ENCODE results near the gene GUCY1A1. TPM values are rescaled to one million over a fixed set of nuclear protein-coding genes. Genes with fewer than 3 reads are reported as not detected.
A peak's percentile ranks its signal among the peaks of the same experiment; 100 is the strongest.

GUCY1A1 gene
- total RNA-seq, 3 donors from 2014 or later: 7.4 to 213 (median 18.8) TPM

- DNase-seq (no peak), ATAC-seq (no peak)
- Histone ChIP-seq H3K9me3 (no peaks in the 10 kb centered on the region), H3K4me1 (ENCODE audit: low read depth) (no peaks in the 10 kb centered on the region), H3K4me3 (no peak overlapping the region), H3K36me3 (ENCODE audit: low read depth) (no peaks in the 10 kb centered on the region)
- intact Hi-C loops (cut with DNase I, micrococcal nuclease): no loop called here
- TF ChIP-seq, protein P1, sequence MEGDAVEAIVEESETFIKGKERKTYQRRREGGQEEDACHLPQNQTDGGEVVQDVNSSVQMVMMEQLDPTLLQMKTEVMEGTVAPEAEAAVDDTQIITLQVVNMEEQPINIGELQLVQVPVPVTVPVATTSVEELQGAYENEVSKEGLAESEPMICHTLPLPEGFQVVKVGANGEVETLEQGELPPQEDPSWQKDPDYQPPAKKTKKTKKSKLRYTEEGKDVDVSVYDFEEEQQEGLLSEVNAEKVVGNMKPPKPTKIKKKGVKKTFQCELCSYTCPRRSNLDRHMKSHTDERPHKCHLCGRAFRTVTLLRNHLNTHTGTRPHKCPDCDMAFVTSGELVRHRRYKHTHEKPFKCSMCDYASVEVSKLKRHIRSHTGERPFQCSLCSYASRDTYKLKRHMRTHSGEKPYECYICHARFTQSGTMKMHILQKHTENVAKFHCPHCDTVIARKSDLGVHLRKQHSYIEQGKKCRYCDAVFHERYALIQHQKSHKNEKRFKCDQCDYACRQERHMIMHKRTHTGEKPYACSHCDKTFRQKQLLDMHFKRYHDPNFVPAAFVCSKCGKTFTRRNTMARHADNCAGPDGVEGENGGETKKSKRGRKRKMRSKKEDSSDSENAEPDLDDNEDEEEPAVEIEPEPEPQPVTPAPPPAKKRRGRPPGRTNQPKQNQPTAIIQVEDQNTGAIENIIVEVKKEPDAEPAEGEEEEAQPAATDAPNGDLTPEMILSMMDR (IDR thresholded peaks at IDR 0.05): no peak
Observed at GRCh38 chr4:155673453-155673979, 6.9 kb downstream of the GUCY1A1 start.

DNA sequence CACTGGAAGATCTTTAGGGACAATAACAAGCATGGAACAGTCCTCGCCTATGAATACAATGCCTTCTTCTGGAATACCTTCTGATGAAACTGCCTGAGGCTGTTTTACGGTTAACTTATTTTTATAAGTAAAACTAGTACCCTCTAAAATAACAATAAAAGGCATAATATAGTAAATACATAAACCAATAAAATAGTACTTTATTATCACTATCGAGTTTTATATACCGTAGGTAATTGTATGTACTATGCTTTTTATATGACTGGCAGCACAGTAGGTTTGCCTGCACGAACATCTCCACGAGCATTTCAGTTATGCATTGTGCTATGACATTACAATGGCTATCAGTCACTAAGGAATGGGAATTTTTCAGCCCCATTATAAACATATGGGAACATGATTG, 8.0 kb downstream of the GUCY1A1 start:
- TF ChIP-seq, protein P1 (IDR thresholded peaks at IDR 0.05): no peak
- peaks cover 3% of the 10 kb centered on the region for H3K4me1 ChIP-seq (ENCODE audit: low read depth)
- DNase-seq (no peak), ATAC-seq (no peak)
- no peak overlapping the region for H3K4me3 ChIP-seq
- H3K9me3 ChIP-seq: no peaks in the 10 kb centered on the region
- intact Hi-C loops (cut with DNase I, micrococcal nuclease): no loop called here
- no peaks in the 10 kb centered on the region for H3K36me3 ChIP-seq (ENCODE audit: low read depth)

GRCh38 chr4:155675709-155676429, 9.2 kb downstream of the GUCY1A1 start:
- Histone ChIP-seq H3K4me1 (ENCODE audit: low read depth) (peaks cover 3% of the 10 kb centered on the region), H3K9me3 (no peaks in the 10 kb centered on the region), H3K36me3 (ENCODE audit: low read depth) (no peaks in the 10 kb centered on the region), H3K4me3 (no peak overlapping the region)
- intact Hi-C loops (cut with DNase I, micrococcal nuclease): no loop called here
- TF ChIP-seq, protein P1 (IDR thresholded peaks at IDR 0.05): no peak
- no peak for DNase-seq
- peak; percentile 25 for ATAC-seq

DNA sequence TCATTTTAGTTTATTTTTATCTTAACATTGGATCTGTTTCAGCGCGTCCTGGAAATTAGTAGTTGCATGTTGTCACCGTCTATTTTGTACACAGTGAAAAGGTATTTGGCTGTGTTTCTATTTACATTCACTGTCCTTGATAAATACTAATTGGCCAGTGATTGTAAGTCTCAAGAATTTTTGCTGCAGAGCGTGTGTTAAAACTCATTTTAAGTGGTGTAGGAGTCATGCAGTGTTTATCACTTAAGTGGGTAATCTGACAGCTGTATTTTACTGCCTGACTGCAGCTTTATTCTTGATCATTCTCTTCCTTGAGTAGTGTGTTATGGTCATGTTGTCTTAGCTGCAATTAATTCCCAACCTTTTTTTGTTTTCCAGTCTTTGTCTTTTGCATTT, 9.8 kb downstream of the GUCY1A1 start:
- TF ChIP-seq, protein P1 (IDR thresholded peaks at IDR 0.05): no peak
- intact Hi-C loops (cut with DNase I, micrococcal nuclease): no loop called here
- H3K4me3 ChIP-seq: no peak overlapping the region
- DNase-seq (no peak), ATAC-seq (no peak)
- no peaks in the 10 kb centered on the region for H3K36me3 ChIP-seq (ENCODE audit: low read depth)
- peaks cover 3% of the 10 kb centered on the region for H3K4me1 ChIP-seq (ENCODE audit: low read depth)
- no peaks in the 10 kb centered on the region for H3K9me3 ChIP-seq

GRCh38 chr4:155678011-155678410, 11.4 kb downstream of the GUCY1A1 start:
- TF ChIP-seq, protein P1 (IDR thresholded peaks at IDR 0.05): no peak
- intact Hi-C loops (cut with DNase I, micrococcal nuclease): no loop called here
- no peak for ATAC-seq
- no peak for DNase-seq
- Histone ChIP-seq H3K36me3 (ENCODE audit: low read depth) (no peaks in the 10 kb centered on the region), H3K9me3 (no peaks in the 10 kb centered on the region), H3K4me1 (ENCODE audit: low read depth) (peaks cover 3% of the 10 kb centered on the region), H3K4me3 (no peak overlapping the region)

Data from mucosa of descending colon (tissue), 3 donors.